ENCODE measurements around the gene RAB33B.

Gene RAB33B

GRCh38 chr4:139509727-139510410 lies 55.9 kb downstream of the RAB33B start:
- DNase-seq: no peak

GRCh38 chr4:139511320-139511719 lies 57.4 kb downstream of the RAB33B start:
- DNase-seq: no peak

- no peak for DNase-seq
These were observed 60.6 kb downstream of the RAB33B start for GRCh38 chr4:139514382-139515059.

GRCh38 chr4:139515531-139515958 lies 61.6 kb downstream of the RAB33B start:
- DNase-seq: no peak

- no peak for DNase-seq
These were observed 68.0 kb downstream of the RAB33B start for GRCh38 chr4:139521754-139522401.

GRCh38 chr4:139522457-139522856 lies 68.5 kb downstream of the RAB33B start:
- DNase-seq: no peak

- DNase-seq: no peak
These were observed 69.2 kb downstream of the RAB33B start for GRCh38 chr4:139523076-139523475.

- DNase-seq: no peak
These were observed 70.2 kb downstream of the RAB33B start for GRCh38 chr4:139524062-139524631.

- no peak for DNase-seq
These were observed 71.5 kb downstream of the RAB33B start for GRCh38 chr4:139525414-139525813.

Data from SIG-M5 (cell line).